Glutamatergic neuron (in vitro differentiated cells): ENCODE results near the gene TRIM9. TPM values are rescaled to one million over a fixed set of nuclear protein-coding genes. Genes with fewer than 3 reads are reported as not detected.

Experiments
- DNase-seq: peaks from one replicate; pipeline ENCODE4 v3.0.0; 2022
- H3K27ac Mint-ChIP-seq: one replicate; pipeline ENCODE4 v1.8.0; 2020; ENCODE audit warnings: mild to moderate bottlenecking, mixed read lengths, inconsistent platforms; ENCODE audit not compliant: unreplicated experiment
- H3K27me3 Mint-ChIP-seq: one replicate; pipeline ENCODE4 v1.8.0; 2020; ENCODE audit warnings: mild to moderate bottlenecking, moderate library complexity, mixed read lengths, inconsistent platforms; ENCODE audit not compliant: unreplicated experiment
- H3K36me3 Mint-ChIP-seq: one replicate; pipeline ENCODE4 v1.8.0; 2020; ENCODE audit warnings: mild to moderate bottlenecking, mixed read lengths, inconsistent platforms; ENCODE audit not compliant: unreplicated experiment
- H3K4me1 Mint-ChIP-seq: one replicate; pipeline ENCODE4 v1.8.0; 2020; ENCODE audit warnings: mild to moderate bottlenecking, low read depth, mixed read lengths, inconsistent platforms; ENCODE audit not compliant: unreplicated experiment
- H3K4me3 Mint-ChIP-seq: one replicate; pipeline ENCODE4 v1.8.0; 2020; ENCODE audit warnings: mild to moderate bottlenecking, mixed read lengths, inconsistent platforms; ENCODE audit not compliant: unreplicated experiment
- H3K9me3 Mint-ChIP-seq: one replicate; pipeline ENCODE4 v1.8.0; 2020; ENCODE audit warnings: mild to moderate bottlenecking, moderate library complexity, mixed read lengths, inconsistent platforms; ENCODE audit not compliant: unreplicated experiment
- long read RNA-seq: library from polyadenylated mRNA; unstranded; transcript quantifications from one replicate; pipeline ENCODE4 v2.0.0, GENCODE V29; 2020; ENCODE audit not compliant: unreplicated experiment
- total RNA-seq: library from RNA; stranded (reverse); fragmentation: NEBNext Ultra II Directional; extraction: Animal tissue kit (Norgen Biotek cat#: 25700); gene quantifications from one replicate; pipeline ENCODE4 v1.2.1, GENCODE V29; 2021; ENCODE audit not compliant: unreplicated experiment
- TF ChIP-seq, protein P1 (sequence below): fragments of 200-600 bp; sonication (generic); IDR thresholded peaks from one replicate; pipeline ENCODE4 v1.5.0; 2021; ENCODE audit not compliant: partially characterized antibody, unreplicated experiment

TRIM9 gene
- total RNA-seq: 11.9 TPM
- long read RNA-seq, partial matches to known transcripts: 0 of 4 reads
- long read RNA-seq, other reads (novel, unspliced or antisense): 2 of 4 reads

DNA sequence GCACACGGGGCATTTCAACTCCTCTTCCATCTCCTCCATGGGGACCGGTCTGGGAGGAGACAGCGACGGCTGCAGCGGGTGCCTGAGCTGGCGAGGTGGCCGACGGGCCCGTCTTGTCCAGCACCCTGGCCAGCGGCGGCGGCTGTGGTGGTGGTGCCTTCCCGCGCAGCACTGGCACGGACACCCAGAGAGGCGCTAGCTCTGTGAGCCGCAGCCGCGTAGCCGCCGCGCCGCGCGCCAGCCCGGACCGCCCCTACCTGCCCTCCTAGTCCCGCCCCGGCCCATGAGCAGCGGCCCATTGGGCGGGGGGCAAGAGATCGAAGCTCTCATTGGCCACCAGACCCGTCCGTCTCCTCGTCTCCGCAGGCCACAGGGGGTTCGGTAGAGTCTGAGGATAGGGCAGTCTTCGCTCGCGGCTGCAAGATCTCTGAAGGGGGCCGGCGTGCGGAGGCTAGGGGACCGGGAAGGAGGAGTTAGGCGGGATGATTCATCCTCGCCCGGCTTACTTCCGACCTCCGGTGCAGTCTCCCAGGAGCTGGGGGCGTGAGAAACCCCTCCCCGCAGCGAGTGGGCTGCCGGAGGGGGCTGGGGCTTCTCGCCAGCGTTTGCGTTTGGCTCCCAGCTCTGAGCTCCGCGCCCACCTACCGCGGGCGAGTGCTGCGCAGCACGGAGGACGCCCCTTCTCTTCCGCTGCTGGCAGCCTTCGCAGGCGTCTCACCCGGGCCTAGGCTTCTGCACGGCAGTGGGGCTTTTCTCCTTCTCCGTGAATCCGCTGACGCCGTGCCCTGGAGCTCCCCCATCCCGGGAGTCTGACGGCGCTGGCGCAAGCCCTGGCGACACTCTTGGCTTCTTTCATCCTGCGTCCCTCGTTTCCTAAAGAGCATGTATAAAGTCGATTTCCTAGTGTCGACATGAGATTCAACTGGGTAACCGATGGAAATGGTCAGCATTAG lies at the start of gene TRIM9:
Gene TRIM9, minus strand, starts transcription at position 205 of the 953 bp plus-strand sequence. Its CDS starts 166 bp downstream, at position 39.
- Mint-ChIP-seq H3K9me3 (peaks cover 3% of the 10 kb centered on the region), H3K27ac (peak within 1 kb of the TSS; percentile 93), H3K4me3 (peak within 1 kb of the TSS; percentile 90), H3K36me3 (no peaks in the 10 kb centered on the region), H3K27me3 (peaks cover 14% of the 10 kb centered on the region), H3K4me1 (peaks cover 12% of the 10 kb centered on the region)
- TF ChIP-seq, protein P1, sequence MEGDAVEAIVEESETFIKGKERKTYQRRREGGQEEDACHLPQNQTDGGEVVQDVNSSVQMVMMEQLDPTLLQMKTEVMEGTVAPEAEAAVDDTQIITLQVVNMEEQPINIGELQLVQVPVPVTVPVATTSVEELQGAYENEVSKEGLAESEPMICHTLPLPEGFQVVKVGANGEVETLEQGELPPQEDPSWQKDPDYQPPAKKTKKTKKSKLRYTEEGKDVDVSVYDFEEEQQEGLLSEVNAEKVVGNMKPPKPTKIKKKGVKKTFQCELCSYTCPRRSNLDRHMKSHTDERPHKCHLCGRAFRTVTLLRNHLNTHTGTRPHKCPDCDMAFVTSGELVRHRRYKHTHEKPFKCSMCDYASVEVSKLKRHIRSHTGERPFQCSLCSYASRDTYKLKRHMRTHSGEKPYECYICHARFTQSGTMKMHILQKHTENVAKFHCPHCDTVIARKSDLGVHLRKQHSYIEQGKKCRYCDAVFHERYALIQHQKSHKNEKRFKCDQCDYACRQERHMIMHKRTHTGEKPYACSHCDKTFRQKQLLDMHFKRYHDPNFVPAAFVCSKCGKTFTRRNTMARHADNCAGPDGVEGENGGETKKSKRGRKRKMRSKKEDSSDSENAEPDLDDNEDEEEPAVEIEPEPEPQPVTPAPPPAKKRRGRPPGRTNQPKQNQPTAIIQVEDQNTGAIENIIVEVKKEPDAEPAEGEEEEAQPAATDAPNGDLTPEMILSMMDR: no peak
- peak; percentile 98 for DNase-seq

DNA sequence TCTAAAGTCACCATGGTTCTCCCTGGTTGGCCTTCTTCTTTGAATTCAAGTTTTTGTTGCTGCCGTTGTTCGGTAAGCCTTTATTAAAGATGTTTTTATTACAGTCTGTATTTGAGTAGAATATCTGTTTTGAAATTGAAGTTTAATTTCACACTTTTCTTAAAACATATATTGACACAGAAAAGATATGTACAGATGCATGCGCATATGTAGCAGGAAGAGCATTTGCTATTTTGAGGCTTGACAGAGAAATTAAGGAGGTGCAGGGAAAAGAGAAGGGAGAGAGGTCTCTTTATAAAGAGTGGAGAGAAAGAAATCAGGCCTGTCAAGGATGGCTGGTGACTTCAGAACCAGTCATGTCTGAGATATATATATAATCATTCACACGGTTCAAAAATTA lies 46.0 kb upstream of the TRIM9 start:
- Mint-ChIP-seq H3K27me3 (peaks cover 1% of the 10 kb centered on the region), H3K4me1 (peaks cover 10% of the 10 kb centered on the region), H3K36me3 (peaks cover 3% of the 10 kb centered on the region), H3K4me3 (no peak overlapping the region), H3K9me3 (peaks cover 5% of the 10 kb centered on the region), H3K27ac (no peak overlapping the region)
- DNase-seq: no peak
- TF ChIP-seq, protein P1: no peak

DNA sequence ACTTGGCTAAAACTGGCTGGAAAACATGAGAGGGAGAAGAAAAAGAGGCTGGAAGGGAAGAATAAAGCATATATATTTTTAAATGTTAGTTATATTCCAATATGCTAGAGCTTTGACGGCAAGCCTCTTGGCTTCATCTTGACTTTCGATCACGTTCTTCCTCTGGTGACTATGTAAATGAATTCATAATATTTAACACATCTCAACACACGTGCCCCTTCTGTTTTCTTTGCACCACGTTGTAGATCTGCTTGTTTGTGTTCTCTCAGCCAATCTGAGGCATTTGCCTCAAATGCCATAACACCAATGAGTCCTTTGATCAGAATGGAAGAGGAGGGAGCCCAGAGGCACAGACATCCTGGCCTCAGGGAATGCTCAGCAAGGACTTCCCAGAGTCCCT lies 45.4 kb upstream of the TRIM9 start:
- Mint-ChIP-seq H3K4me1 (peaks cover 10% of the 10 kb centered on the region), H3K27ac (no peak overlapping the region), H3K9me3 (peaks cover 5% of the 10 kb centered on the region), H3K27me3 (peaks cover 1% of the 10 kb centered on the region), H3K36me3 (peaks cover 3% of the 10 kb centered on the region), H3K4me3 (no peak overlapping the region)
- TF ChIP-seq, protein P1: no peak
- no peak for DNase-seq

DNA sequence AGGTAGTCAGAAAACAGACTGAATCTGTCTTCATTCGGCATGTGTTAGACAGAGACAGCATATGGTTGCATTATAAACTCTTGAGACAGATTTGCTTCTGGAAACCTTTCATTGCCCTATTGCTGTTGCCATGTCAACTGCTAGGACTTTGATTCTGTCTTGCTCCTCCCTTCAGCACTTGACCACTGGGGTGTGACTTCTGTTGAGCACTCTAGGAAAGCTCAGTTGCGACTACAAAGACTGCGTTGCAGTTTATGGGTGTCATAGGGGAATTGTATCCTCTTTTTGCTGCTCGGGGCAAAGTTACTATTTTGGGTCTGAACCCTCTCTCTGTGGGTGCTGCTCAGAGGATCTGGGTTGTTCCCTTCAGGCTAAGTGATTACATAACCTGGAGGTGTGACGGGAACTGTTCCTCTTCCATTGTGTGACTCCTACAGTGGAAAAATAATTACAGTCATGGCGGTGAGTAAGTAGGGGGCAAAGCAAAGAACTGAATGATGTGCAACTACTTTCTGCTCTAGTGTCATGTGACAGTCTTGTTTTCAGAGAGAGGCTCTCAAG lies 44.3 kb upstream of the TRIM9 start:
- Mint-ChIP-seq H3K27ac (peak overlapping the region; percentile 14), H3K9me3 (peaks cover 7% of the 10 kb centered on the region), H3K27me3 (peaks cover 1% of the 10 kb centered on the region), H3K4me1 (peaks cover 10% of the 10 kb centered on the region), H3K4me3 (no peak overlapping the region), H3K36me3 (peaks cover 6% of the 10 kb centered on the region)
- DNase-seq: no peak
- TF ChIP-seq, protein P1: no peak
